Measurements from ENCODE around the gene SLC1A3. TPM values are rescaled to one million over a fixed set of nuclear protein-coding genes. Genes with fewer than 3 reads are reported as not detected.

Gene SLC1A3
- polyA plus RNA-seq, 3 donors: 10.0 to 89.3 (median 22.9) TPM

- 54 to 71% (median 68%) methylated on average over 6 of the region's 6 CpGs for WGBS, 3 donors
- no peak overlapping the region for H3K27ac ChIP-seq (ENCODE audit: low read depth, low read length)
These were observed 118.3 kb downstream of the SLC1A3 start for GRCh38 chr5:36724467-36725332.

- no peak overlapping the region for H3K27ac ChIP-seq (ENCODE audit: low read depth, low read length)
- 89 to 95% (median 91%) methylated on average over 1 of the region's 1 CpG for WGBS, 3 donors
These were observed 119.9 kb downstream of the SLC1A3 start for GRCh38 chr5:36726317-36726716.

GRCh38 chr5:36726767-36727166, 120.4 kb downstream of the SLC1A3 start:
- 78 to 82% (median 79%) methylated on average over 1 of the region's 1 CpG for WGBS, 3 donors
- no peak overlapping the region for H3K27ac ChIP-seq (ENCODE audit: low read depth, low read length)

GRCh38 chr5:36728697-36729543, 122.5 kb downstream of the SLC1A3 start:
- WGBS, 3 donors: 32 to 36% (median 34%) methylated on average over 6 of the region's 6 CpGs
- H3K27ac ChIP-seq (ENCODE audit: low read depth, low read length): no peak overlapping the region

GRCh38 chr5:36730537-36731216, 124.3 kb downstream of the SLC1A3 start:
- no peak overlapping the region for H3K27ac ChIP-seq (ENCODE audit: low read depth, low read length)
- 92 to 96% (median 94%) methylated on average over 6 of the region's 6 CpGs for WGBS, 3 donors

- no peak overlapping the region for H3K27ac ChIP-seq (ENCODE audit: low read depth, low read length)
- 84 to 86% (median 85%) methylated on average over 5 of the region's 5 CpGs for WGBS, 3 donors
These were observed 126.8 kb downstream of the SLC1A3 start for GRCh38 chr5:36733183-36733582.

- WGBS, 3 donors: 31 to 42% (median 38%) methylated on average over 4 of the region's 4 CpGs
- no peak overlapping the region for H3K27ac ChIP-seq (ENCODE audit: low read depth, low read length)
These were observed 128.0 kb downstream of the SLC1A3 start for GRCh38 chr5:36734422-36734821.

GRCh38 chr5:36735891-36736290, 129.5 kb downstream of the SLC1A3 start:
- H3K27ac ChIP-seq (ENCODE audit: low read depth, low read length): no peak overlapping the region

Data from adipose tissue (tissue), 3 donors.